HG02623 (cell line): Measurements from ENCODE around the gene DCP2.

Source experiments
- ATAC-seq: cut with Tn5 transposase; IDR thresholded peaks from one replicate; pipeline ENCODE4 v1.9.1; 2021; ENCODE audit warnings: moderate library complexity; ENCODE audit not compliant: unreplicated experiment

Gene DCP2

GRCh38 chr5:113042491-113043243, 66.1 kb downstream of the DCP2 start:
- ATAC-seq, result no peak

GRCh38 chr5:113043491-113043931, 66.9 kb downstream of the DCP2 start:
- no peak for ATAC-seq

GRCh38 chr5:113044776-113045465, 68.3 kb downstream of the DCP2 start:
- no peak for ATAC-seq

GRCh38 chr5:113047234-113047633, 70.6 kb downstream of the DCP2 start:
- ATAC-seq, result no peak

GRCh38 chr5:113047733-113048652, 71.4 kb downstream of the DCP2 start:
- ATAC-seq, result peak; percentile 86

GRCh38 chr5:113048931-113049330, 72.3 kb downstream of the DCP2 start:
- ATAC-seq, result no peak

GRCh38 chr5:113050721-113051382, 74.3 kb downstream of the DCP2 start:
- ATAC-seq, result no peak

- ATAC-seq, result no peak
Observed at GRCh38 chr5:113052041-113052795, 75.6 kb downstream of the DCP2 start.

- no peak for ATAC-seq
Observed at GRCh38 chr5:113053511-113053995, 77.0 kb downstream of the DCP2 start.

GRCh38 chr5:113054899-113055298, 78.3 kb downstream of the DCP2 start:
- no peak for ATAC-seq

- no peak for ATAC-seq
Observed at GRCh38 chr5:113056988-113057387, 80.4 kb downstream of the DCP2 start.

GRCh38 chr5:113057557-113057984, 81.0 kb downstream of the DCP2 start:
- no peak for ATAC-seq

- ATAC-seq, result no peak
Observed at GRCh38 chr5:113058269-113058668, 81.7 kb downstream of the DCP2 start.

GRCh38 chr5:113058706-113059226, 82.2 kb downstream of the DCP2 start:
- ATAC-seq, result no peak

- no peak for ATAC-seq
Observed at GRCh38 chr5:113059232-113060040, 82.8 kb downstream of the DCP2 start.

- ATAC-seq, result no peak
Observed at GRCh38 chr5:113060408-113061025, 83.9 kb downstream of the DCP2 start.

- ATAC-seq, result no peak
Observed at GRCh38 chr5:113061846-113062780, 85.5 kb downstream of the DCP2 start.
